Trophoblast cell (in vitro differentiated cells and primary cell): ENCODE results near the gene LAMC3.

ENCODE experiments used
- DNase-seq, 2 donors: peaks; one replicate each; pipeline ENCODE4 v3.0.0-alpha.2; 2016
- H2AFZ ChIP-seq: 2 replicates; pipeline ENCODE4 v1.6.1; 2013; ENCODE audit warnings: low read length, moderate library complexity, mild to moderate bottlenecking; ENCODE audit not compliant: insufficient read depth, poor library complexity
- H2AK5ac ChIP-seq: 2 replicates; pipeline ENCODE4 v1.6.1; 2013; ENCODE audit warnings: mild to moderate bottlenecking, low read length
- H2BK120ac ChIP-seq: 2 replicates; pipeline ENCODE4 v1.6.1; 2013; ENCODE audit warnings: low read length, mild to moderate bottlenecking, moderate library complexity; ENCODE audit not compliant: insufficient read depth, poor library complexity
- H2BK12ac ChIP-seq: 2 replicates; pipeline ENCODE4 v1.6.1; 2013; ENCODE audit warnings: mild to moderate bottlenecking, low read length, moderate library complexity
- H2BK5ac ChIP-seq: 2 replicates; pipeline ENCODE4 v1.6.1; 2013; ENCODE audit warnings: low read length, low read depth, moderate library complexity, mild to moderate bottlenecking; ENCODE audit not compliant: poor library complexity
- H3K14ac ChIP-seq: 2 replicates; pipeline ENCODE4 v1.6.1; 2013; ENCODE audit warnings: mild to moderate bottlenecking, low read length
- H3K18ac ChIP-seq: 2 replicates; pipeline ENCODE4 v1.6.1; 2013; ENCODE audit warnings: mild to moderate bottlenecking, low read length
- H3K23ac ChIP-seq: 2 replicates; pipeline ENCODE4 v1.6.1; 2013; ENCODE audit warnings: low read length
- H3K27ac ChIP-seq: 2 replicates; pipeline ENCODE4 v1.5.1; 2013; ENCODE audit warnings: low read depth, mild to moderate bottlenecking, inconsistent platforms, low read length, moderate library complexity
- H3K27me3 ChIP-seq: 2 replicates; pipeline ENCODE4 v1.6.1; 2013; ENCODE audit warnings: inconsistent platforms, mild to moderate bottlenecking, low read length, moderate library complexity; ENCODE audit not compliant: insufficient read depth
- H3K36me3 ChIP-seq, 2 experiments: 1 replicate in 1 of 2; 2 replicates in 1 of 2; pipeline ENCODE4 v1.6.1; 2013; ENCODE audit warnings: low read length in 2 of 2, mild to moderate bottlenecking in 2 of 2, moderate library complexity in 1 of 2; ENCODE audit not compliant: insufficient read depth in 2 of 2, control insufficient read depth in 1 of 2
- H3K4ac ChIP-seq: 2 replicates; pipeline ENCODE4 v1.6.1; 2013; ENCODE audit warnings: low read depth, mild to moderate bottlenecking, low read length, moderate library complexity
- H3K4me1 ChIP-seq, 2 experiments: 1 replicate in 1 of 2; 2 replicates in 1 of 2; pipeline ENCODE4 v1.6.1; 2013; ENCODE audit warnings: low read length in 2 of 2, mild to moderate bottlenecking in 2 of 2, moderate library complexity in 1 of 2; ENCODE audit not compliant: insufficient read depth in 2 of 2, control insufficient read depth in 1 of 2
- H3K4me2 ChIP-seq: 2 replicates; pipeline ENCODE4 v1.6.1; 2013; ENCODE audit warnings: inconsistent platforms, mild to moderate bottlenecking, low read length, moderate library complexity
- H3K4me3 ChIP-seq: 2 replicates; pipeline ENCODE4 v1.5.1; 2013; ENCODE audit warnings: mild to moderate bottlenecking, low read depth, low read length, inconsistent platforms
- H3K79me1 ChIP-seq: one replicate; pipeline ENCODE4 v1.6.1; 2013; ENCODE audit warnings: low read length
- H3K79me2 ChIP-seq: 2 replicates; pipeline ENCODE4 v1.6.1; 2013; ENCODE audit warnings: low read length, mild to moderate bottlenecking; ENCODE audit not compliant: control insufficient read depth, insufficient read depth, poor library complexity
- H3K9ac ChIP-seq: 2 replicates; pipeline ENCODE4 v1.6.1; 2013; ENCODE audit warnings: mild to moderate bottlenecking, low read length
- H3K9me3 ChIP-seq: 2 replicates; pipeline ENCODE4 v1.6.1; 2013; ENCODE audit warnings: low read depth, mild to moderate bottlenecking, control low read depth, inconsistent platforms, low read length; ENCODE audit not compliant: insufficient read depth
- H4K12ac ChIP-seq: 2 replicates; pipeline ENCODE4 v1.6.1; 2013; ENCODE audit warnings: low read depth, mild to moderate bottlenecking, low read length, moderate library complexity
- H4K8ac ChIP-seq: 2 replicates; pipeline ENCODE4 v1.6.1; 2013; ENCODE audit warnings: low read depth, mild to moderate bottlenecking, low read length, moderate library complexity
- H4K91ac ChIP-seq: one replicate; pipeline ENCODE4 v1.6.1; 2013; ENCODE audit warnings: low read depth, mild to moderate bottlenecking, low read length, moderate library complexity
- WGBS: extraction: QIAGEN DNeasy Blood & Tissue Kit; methylation state at CpG from one replicate; pipeline ENCODE4 v1.1.7; 2013; ENCODE audit warnings: missing lambda C conversion rate; ENCODE audit not compliant: insufficient read length, insufficient coverage; ENCODE audit errors: extremely low coverage; 5-methylcytosine and 5-hydroxymethylcytosine counted together

The LAMC3 gene

DNA sequence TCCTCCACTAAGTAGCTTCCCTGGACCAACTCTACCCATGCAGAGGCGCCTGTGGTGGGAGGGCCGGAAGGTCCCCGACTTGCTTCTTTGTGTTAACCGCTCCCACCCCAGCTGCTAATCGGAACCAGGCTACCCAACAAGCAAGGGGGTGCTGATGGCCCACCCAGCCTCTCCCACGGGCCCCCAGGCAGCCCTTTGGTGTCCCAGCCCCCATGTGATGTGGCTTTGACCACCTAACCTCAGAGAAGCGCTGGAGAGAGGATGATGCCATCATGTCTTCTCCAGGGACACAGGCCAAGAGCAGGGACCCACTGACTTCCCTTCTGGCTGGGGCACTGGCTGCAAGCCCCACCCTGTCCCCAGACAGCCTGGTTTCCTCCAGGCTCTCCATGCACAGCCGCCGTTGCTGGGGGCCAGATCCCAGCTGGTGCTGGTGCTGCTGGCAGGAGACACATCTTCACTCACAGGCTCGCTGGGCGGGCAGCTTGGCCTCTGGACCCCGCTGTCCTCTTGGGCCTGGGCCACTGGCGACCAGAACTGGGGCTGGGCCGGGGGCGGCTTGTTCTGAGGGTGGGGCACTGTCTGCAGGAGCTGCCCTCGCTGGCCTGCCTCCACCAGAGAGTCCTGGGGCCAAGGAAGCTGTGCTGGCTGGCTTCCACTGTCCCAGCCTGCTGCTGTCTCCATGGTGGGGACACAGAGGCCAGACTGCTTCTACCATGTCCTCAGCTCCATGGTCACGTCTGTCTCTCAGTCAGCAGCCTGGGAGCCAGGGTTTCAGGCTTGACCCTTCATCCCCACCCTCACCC, 27.8 kb downstream of the LAMC3 start:
- Histone ChIP-seq H4K91ac (no peak overlapping the region), H2AFZ (no peak overlapping the region), H4K12ac (no peak overlapping the region), H3K14ac (no peak overlapping the region), H3K23ac (no peak overlapping the region), H3K4me2 (no peak overlapping the region), H3K9ac (no peak overlapping the region), H3K9me3 (peaks cover 3% of the 10 kb centered on the region), H3K27ac (no peak overlapping the region), H3K4ac (no peak overlapping the region), H3K18ac (no peak overlapping the region), H2BK120ac (no peak overlapping the region), H3K79me2 (no peaks in the 10 kb centered on the region), H3K36me3 (no peaks in the 10 kb centered on the region), H2AK5ac (no peak overlapping the region), H3K79me1 (no peaks in the 10 kb centered on the region), H4K8ac (no peak overlapping the region), H3K4me1 (no peaks in the 10 kb centered on the region), H3K27me3 (no peaks in the 10 kb centered on the region), H3K4me3 (no peak overlapping the region), H2BK5ac (no peak overlapping the region), H2BK12ac (no peak overlapping the region)
- no CpG with 5 or more reads among the region's 17 CpGs for WGBS
- DNase-seq, result peak in 1 of 2 donors; percentile 18

DNA sequence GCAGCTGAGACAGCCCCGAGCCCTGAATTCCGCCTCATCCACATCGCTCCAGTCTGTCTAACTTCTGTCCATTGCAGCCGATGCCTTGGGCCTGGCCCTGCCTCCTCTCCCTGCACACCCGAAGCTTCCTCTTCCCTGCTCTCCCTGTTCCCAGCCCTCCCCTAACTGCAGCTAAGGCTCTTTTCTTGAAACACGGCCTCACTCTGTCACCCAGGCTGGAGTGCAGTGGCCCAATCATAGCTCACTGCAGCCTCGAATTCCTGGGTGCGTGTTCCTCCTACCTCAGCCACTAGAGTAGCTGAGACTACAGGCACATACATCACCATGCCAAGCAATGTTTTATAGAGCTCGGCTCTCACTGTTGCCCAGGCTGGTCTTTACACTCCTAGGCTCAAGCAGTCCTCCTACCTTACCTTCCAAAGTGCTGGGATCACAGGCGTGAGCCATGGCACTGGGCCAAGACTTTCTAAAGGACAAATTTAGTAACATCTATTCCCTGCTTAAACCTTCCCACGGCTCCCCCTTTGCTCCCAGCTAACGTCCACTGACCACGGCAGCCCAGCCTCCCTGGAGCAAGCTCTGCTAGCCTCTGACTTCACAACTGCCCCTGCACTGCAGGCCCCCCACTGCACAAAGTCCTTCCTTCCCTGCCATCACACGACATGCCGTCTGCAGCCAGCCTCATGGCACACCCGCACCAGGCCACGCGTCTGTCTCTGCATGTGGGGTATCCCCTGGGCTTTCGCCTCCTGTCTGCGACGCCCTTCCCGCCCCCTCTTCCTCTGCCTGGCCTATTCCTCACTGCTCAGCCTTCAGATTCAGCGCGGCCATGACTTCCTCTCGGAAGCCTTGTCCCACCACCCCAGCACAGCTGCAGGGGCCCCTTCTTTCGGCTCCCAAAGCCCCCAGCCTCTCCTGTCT, 28.6 kb downstream of the LAMC3 start:
- no peak overlapping the region for H3K9ac ChIP-seq
- no peaks in the 10 kb centered on the region for H3K36me3 ChIP-seq
- H4K91ac ChIP-seq, result no peak overlapping the region
- no peak overlapping the region for H2AK5ac ChIP-seq
- no peak overlapping the region for H3K4me2 ChIP-seq
- no peaks in the 10 kb centered on the region for H3K27me3 ChIP-seq
- H2BK5ac ChIP-seq, result no peak overlapping the region
- H3K27ac ChIP-seq, result no peak overlapping the region
- H3K14ac ChIP-seq, result no peak overlapping the region
- no peak overlapping the region for H4K8ac ChIP-seq
- DNase-seq, result no peak
- no peak overlapping the region for H3K18ac ChIP-seq
- H3K4me3 ChIP-seq, result no peak overlapping the region
- H3K23ac ChIP-seq, result no peak overlapping the region
- WGBS, result no CpG with 5 or more reads among the region's 26 CpGs
- no peak overlapping the region for H3K4ac ChIP-seq
- no peak overlapping the region for H2AFZ ChIP-seq
- H2BK120ac ChIP-seq, result no peak overlapping the region
- H3K79me1 ChIP-seq, result no peaks in the 10 kb centered on the region
- H4K12ac ChIP-seq, result no peak overlapping the region
- peaks cover 3% of the 10 kb centered on the region for H3K9me3 ChIP-seq
- H2BK12ac ChIP-seq, result no peak overlapping the region
- H3K79me2 ChIP-seq, result no peaks in the 10 kb centered on the region
- H3K4me1 ChIP-seq, result no peaks in the 10 kb centered on the region

DNA sequence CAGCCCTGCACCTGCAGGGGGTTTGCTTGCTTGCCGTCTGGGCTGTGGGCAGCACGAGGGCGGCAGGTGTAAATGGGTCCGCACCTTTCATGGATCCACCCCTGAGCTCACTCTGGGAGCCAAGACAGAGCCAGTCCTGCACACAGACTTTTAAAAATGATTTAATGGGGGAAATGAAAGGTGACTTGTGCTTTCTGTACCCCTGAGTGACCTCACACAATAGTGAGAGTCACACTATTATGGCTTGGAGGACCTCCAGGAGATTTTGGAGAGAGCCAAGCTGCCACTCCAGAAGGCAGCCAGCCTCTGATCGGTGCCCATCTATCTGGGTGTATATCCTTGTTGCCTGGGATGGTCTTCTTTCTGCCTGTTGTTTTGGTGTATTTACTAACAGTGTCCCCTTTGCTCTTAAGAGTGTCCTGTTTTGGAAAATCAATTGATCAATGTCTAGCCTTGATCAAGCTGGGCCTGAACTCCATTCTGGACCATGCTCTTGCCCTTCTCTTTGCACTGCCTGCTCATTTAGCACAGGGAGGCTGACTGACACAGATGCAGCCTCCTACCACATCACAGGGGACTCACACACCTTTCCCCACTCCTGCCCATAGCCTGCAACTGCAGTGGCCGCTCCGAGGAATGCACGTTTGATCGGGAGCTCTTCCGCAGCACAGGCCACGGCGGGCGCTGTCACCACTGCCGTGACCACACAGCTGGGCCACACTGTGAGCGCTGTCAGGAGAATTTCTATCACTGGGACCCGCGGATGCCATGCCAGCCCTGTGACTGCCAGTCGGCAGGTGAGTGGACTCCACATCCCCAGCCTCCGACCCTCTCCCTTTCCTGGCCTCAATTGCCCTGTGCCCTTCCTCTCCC, 29.5 kb downstream of the LAMC3 start:
- H4K8ac ChIP-seq, result no peak overlapping the region
- H3K4me2 ChIP-seq, result no peak overlapping the region
- H3K18ac ChIP-seq, result no peak overlapping the region
- H3K14ac ChIP-seq, result no peak overlapping the region
- H2BK12ac ChIP-seq, result no peak overlapping the region
- no peak overlapping the region for H2BK5ac ChIP-seq
- H3K27ac ChIP-seq, result no peak overlapping the region
- H2AK5ac ChIP-seq, result no peak overlapping the region
- no peaks in the 10 kb centered on the region for H3K79me1 ChIP-seq
- no peak overlapping the region for H4K12ac ChIP-seq
- H3K9ac ChIP-seq, result no peak overlapping the region
- H3K27me3 ChIP-seq, result no peaks in the 10 kb centered on the region
- H3K9me3 ChIP-seq, result no peaks in the 10 kb centered on the region
- no peak overlapping the region for H2BK120ac ChIP-seq
- H3K36me3 ChIP-seq, result no peaks in the 10 kb centered on the region
- H3K4ac ChIP-seq, result no peak overlapping the region
- no peaks in the 10 kb centered on the region for H3K79me2 ChIP-seq
- DNase-seq, result no peak
- H3K4me1 ChIP-seq, result peaks cover 2 to 3% of the 10 kb centered on the region in 2 experiments
- H3K23ac ChIP-seq, result no peak overlapping the region
- H2AFZ ChIP-seq, result no peak overlapping the region
- no peak overlapping the region for H3K4me3 ChIP-seq
- H4K91ac ChIP-seq, result no peak overlapping the region
- no CpG with 5 or more reads among the region's 19 CpGs for WGBS
